Measurements from ENCODE around the gene ZNF319.

DNA sequence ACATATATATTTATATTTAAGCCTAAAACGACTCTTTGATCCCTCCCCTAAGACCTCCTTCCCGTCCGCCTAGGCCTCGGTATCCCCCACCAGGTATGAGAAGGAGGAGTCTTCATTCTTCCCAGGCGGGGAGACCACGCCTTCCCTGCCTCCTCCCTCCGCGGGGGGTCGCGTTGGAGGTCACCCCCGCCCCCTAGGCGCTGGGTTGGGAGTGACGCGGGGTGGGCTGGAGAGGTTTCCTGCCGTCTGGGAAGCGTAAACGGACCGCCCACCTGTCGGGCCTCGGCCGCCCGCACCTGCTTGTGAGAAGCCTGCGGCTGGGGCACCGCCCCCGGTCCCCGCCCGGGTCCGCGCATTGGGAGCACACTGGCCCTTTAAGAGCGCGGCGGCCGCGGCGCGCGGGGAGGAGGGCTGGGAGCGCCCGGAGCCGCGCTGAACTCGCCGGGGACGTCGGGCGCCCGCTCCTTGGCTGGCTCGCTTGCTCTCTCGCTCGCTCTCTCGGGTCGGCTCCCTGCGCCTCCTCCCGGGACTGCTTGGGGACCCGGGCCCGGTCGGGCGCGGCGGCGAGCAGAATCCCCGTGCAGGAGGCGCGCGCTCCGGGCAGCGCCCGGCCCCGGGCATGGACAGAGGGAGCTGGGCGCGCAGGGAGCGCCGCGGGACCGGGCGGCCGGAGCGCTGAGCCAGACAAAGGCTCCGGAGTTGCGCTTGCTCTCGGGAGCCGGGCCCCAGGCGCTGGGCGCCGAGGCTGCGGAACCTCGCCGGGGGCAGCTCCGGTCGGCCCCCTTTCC, 25.1 kb upstream of the ZNF319 start, which contains the start of gene MMP15:
- TF ChIP-seq CTCF (IDR thresholded peaks at IDR 0.05) (no peak), EP300 (IDR thresholded peaks at IDR 0.05) (no peak), POLR2AphosphoS5 (IDR thresholded peaks at IDR 0.05) (no peak)

Measured in suprapubic skin (tissue), 4 donors.